Esophagus squamous epithelium (tissue), 4 donors: ENCODE measurements around the gene SH3RF1.

Experiments
- POLR2A ChIP-seq, 4 donors: fragments of 450-650 bp; IDR thresholded peaks; one replicate each; pipeline ENCODE4 v1.6.1; 2017; ENCODE audit warnings: antibody characterized with exemption in 4 of 4, mild to moderate bottlenecking in 4 of 4, moderate library complexity in 3 of 4
- TF ChIP-seq, protein P1 (sequence below), 6 experiments: fragments of 450-650 bp in 4 of 6; fragments of 200-600 bp in 2 of 6; sonication (generic) in 2 of 6; IDR thresholded peaks; one replicate each; pipeline ENCODE4 v1.5.1; 2016 to 2019; ENCODE audit warnings: antibody characterized with exemption in 6 of 6, mild to moderate bottlenecking in 4 of 6, moderate library complexity in 4 of 6

DNA sequence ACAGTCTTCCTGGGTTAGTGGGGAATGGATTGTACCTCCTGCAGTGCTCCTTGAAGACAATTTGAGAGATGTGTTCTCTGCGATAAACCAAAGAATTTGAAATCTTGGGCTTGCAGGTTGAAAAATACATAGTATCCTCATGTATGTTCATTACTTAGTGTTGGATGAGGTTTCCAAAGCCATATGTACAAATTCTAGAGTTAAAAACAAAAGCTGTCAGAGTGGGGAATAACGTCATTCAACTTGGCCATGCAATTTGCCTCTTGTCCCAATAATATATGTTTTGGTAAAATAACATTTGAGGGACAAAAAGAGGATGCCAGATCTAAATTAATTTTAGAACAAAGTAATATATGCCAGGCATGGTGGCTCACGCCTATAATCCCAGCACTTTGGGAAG lies 209.4 kb downstream of the SH3RF1 start:
- TF ChIP-seq, protein P1, sequence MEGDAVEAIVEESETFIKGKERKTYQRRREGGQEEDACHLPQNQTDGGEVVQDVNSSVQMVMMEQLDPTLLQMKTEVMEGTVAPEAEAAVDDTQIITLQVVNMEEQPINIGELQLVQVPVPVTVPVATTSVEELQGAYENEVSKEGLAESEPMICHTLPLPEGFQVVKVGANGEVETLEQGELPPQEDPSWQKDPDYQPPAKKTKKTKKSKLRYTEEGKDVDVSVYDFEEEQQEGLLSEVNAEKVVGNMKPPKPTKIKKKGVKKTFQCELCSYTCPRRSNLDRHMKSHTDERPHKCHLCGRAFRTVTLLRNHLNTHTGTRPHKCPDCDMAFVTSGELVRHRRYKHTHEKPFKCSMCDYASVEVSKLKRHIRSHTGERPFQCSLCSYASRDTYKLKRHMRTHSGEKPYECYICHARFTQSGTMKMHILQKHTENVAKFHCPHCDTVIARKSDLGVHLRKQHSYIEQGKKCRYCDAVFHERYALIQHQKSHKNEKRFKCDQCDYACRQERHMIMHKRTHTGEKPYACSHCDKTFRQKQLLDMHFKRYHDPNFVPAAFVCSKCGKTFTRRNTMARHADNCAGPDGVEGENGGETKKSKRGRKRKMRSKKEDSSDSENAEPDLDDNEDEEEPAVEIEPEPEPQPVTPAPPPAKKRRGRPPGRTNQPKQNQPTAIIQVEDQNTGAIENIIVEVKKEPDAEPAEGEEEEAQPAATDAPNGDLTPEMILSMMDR (IDR thresholded peaks at IDR 0.05): no peak
- TF ChIP-seq POLR2A (IDR thresholded peaks at IDR 0.05): no peak
